RPMI8226 (cell line): ENCODE measurements around the gene SPOCK1.
A peak's percentile ranks its signal among the peaks of the same experiment; 100 is the strongest.

ENCODE experiments used
- DNase-seq: peaks from one replicate; pipeline ENCODE4 v3.0.0-alpha.2; 2015

The SPOCK1 gene

GRCh38 chr5:137357436-137357835 lies 141.7 kb downstream of the SPOCK1 start:
- DNase-seq = no peak

GRCh38 chr5:137356127-137356526 lies 143.0 kb downstream of the SPOCK1 start:
- DNase-seq = no peak

- DNase-seq = no peak
Observed at GRCh38 chr5:137355708-137356107, 143.4 kb downstream of the SPOCK1 start.

GRCh38 chr5:137352095-137352494 lies 147.0 kb downstream of the SPOCK1 start:
- no peak for DNase-seq

GRCh38 chr5:137350791-137351190 lies 148.3 kb downstream of the SPOCK1 start:
- DNase-seq = no peak

- DNase-seq = no peak
Observed at GRCh38 chr5:137348759-137349158, 150.4 kb downstream of the SPOCK1 start.

GRCh38 chr5:137347865-137348264 lies 151.3 kb downstream of the SPOCK1 start:
- DNase-seq = no peak

- no peak for DNase-seq
Observed at GRCh38 chr5:137346281-137346680, 152.8 kb downstream of the SPOCK1 start.

GRCh38 chr5:137345396-137345795 lies 153.7 kb downstream of the SPOCK1 start:
- no peak for DNase-seq

- DNase-seq = peak; percentile 22
Observed at GRCh38 chr5:137344723-137345322, 154.3 kb downstream of the SPOCK1 start.

GRCh38 chr5:137344021-137344420 lies 155.1 kb downstream of the SPOCK1 start:
- no peak for DNase-seq

- no peak for DNase-seq
Observed at GRCh38 chr5:137342764-137343163, 156.4 kb downstream of the SPOCK1 start.

- DNase-seq = no peak
Observed at GRCh38 chr5:137341831-137342230, 157.3 kb downstream of the SPOCK1 start.

- DNase-seq = no peak
Observed at GRCh38 chr5:137340881-137341280, 158.2 kb downstream of the SPOCK1 start.

GRCh38 chr5:137336565-137337120 lies 162.5 kb downstream of the SPOCK1 start:
- DNase-seq = no peak

- no peak for DNase-seq
Observed at GRCh38 chr5:137336161-137336560, 163.0 kb downstream of the SPOCK1 start.

- no peak for DNase-seq
Observed at GRCh38 chr5:137335493-137335892, 163.6 kb downstream of the SPOCK1 start.

- DNase-seq = no peak
Observed at GRCh38 chr5:137333928-137334327, 165.2 kb downstream of the SPOCK1 start.

GRCh38 chr5:137333475-137333874 lies 165.7 kb downstream of the SPOCK1 start:
- no peak for DNase-seq

GRCh38 chr5:137332296-137332695 lies 166.8 kb downstream of the SPOCK1 start:
- no peak for DNase-seq

- no peak for DNase-seq
Observed at GRCh38 chr5:137329586-137330296, 169.4 kb downstream of the SPOCK1 start.

GRCh38 chr5:137328991-137329390 lies 170.1 kb downstream of the SPOCK1 start:
- no peak for DNase-seq

- DNase-seq = no peak
Observed at GRCh38 chr5:137328463-137328862, 170.7 kb downstream of the SPOCK1 start.

- DNase-seq = no peak
Observed at GRCh38 chr5:137325721-137326120, 173.4 kb downstream of the SPOCK1 start.
